Memory B cell (primary cell): ENCODE data around the gene APOOL.

ENCODE experiments used
- ATAC-seq: fragments of 150-1000 bp; cut with Tn5 transposase; 2 replicates; pipeline ENCODE4 v1.10.0; 2021; ENCODE audit warnings: low read depth, mild to moderate bottlenecking, moderate library complexity
- DNase-seq, 2 donors: peaks; one replicate each; pipeline ENCODE4 v3.0.0; 2022; ENCODE audit warnings: low spot score in 2 of 2
- H3K27ac Mint-ChIP-seq: one replicate; pipeline ENCODE4 v1.8.0; 2022; ENCODE audit warnings: mild to moderate bottlenecking, moderate library complexity, mixed read lengths
- H3K27me3 Mint-ChIP-seq: one replicate; pipeline ENCODE4 v1.8.0; 2022; ENCODE audit warnings: mixed read lengths
- H3K36me3 Mint-ChIP-seq: one replicate; pipeline ENCODE4 v1.8.0; 2022; ENCODE audit warnings: mild to moderate bottlenecking, mixed read lengths
- H3K4me1 Mint-ChIP-seq: one replicate; pipeline ENCODE4 v1.8.0; 2022; ENCODE audit warnings: mixed read lengths
- H3K4me3 Mint-ChIP-seq: one replicate; pipeline ENCODE4 v1.8.0; 2022; ENCODE audit warnings: mild to moderate bottlenecking, moderate library complexity, mixed read lengths
- H3K9me3 Mint-ChIP-seq: one replicate; pipeline ENCODE4 v1.8.0; 2022; ENCODE audit warnings: mixed read lengths

APOOL gene

DNA sequence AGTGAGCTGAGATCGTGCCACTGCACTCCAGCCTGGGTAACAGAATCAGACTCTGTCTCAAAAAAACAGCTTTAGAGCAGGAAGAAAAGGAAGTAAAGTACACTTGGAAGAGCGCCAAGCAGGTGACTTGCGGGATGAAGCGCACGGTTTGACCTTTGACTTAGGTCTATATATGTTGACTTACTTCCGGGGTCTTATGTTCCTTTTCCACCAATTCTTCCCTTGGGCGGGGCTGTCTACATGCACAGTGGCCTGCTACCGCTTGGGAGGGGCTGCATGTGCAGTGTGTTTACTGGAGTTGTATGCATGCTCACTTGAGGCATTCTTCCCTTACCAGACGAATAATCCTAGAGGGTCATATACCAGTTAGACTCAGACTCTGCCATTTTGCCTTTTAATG, 108.6 kb downstream of the APOOL start:
- ATAC-seq, result no peak
- peaks cover 2% of the 10 kb centered on the region for H3K4me1 Mint-ChIP-seq
- H3K4me3 Mint-ChIP-seq, result no peak overlapping the region

DNA sequence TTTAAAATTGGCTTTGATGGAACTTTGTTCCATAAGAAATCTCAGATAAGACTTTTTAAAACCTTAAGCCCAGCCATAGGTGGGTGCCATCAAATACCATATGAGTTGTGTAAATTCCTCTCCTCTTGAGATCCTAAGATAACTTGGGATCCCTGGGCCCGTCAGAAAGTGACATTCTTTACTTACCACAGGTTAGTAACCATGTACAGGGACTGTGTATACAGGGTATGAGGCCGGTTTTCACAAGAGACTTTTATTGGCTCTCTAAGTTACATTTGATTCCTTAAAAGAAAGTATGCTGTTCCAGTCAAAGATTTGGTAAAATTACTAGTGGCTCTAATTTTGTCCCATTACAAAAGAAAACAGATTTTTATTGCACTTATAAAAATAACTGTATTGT, 110.1 kb downstream of the APOOL start:
- peaks cover 2% of the 10 kb centered on the region for H3K4me1 Mint-ChIP-seq
- no peaks in the 10 kb centered on the region for H3K36me3 Mint-ChIP-seq
- H3K9me3 Mint-ChIP-seq, result no peaks in the 10 kb centered on the region
- H3K27ac Mint-ChIP-seq, result no peak overlapping the region
- DNase-seq (no peak), ATAC-seq (no peak)
- no peaks in the 10 kb centered on the region for H3K27me3 Mint-ChIP-seq
- no peak overlapping the region for H3K4me3 Mint-ChIP-seq

More for the DNA sequence above, 108.6 kb downstream of the APOOL start:
- H3K27me3 Mint-ChIP-seq, result no peaks in the 10 kb centered on the region
- no peaks in the 10 kb centered on the region for H3K9me3 Mint-ChIP-seq
- H3K36me3 Mint-ChIP-seq, result no peaks in the 10 kb centered on the region
- no peak for DNase-seq
- H3K27ac Mint-ChIP-seq, result no peak overlapping the region

DNA sequence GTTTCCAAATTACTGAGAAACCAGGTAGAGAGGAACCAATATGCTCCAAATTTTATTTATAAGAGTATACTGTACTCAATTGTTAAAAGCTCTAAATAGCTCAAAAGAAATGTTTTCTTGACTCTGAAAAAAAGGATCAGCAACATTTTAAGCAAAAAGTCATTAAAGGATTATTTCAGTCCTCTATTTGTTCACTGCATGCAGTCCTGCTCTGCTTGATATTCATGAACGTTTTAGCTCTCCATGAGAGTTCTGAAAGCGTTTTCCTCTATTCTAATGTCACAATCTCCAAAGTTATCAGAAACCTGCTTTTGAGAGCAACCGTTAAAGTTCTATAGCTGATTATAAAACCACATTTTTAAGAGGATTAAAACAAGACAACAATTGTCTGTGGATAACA, 110.5 kb downstream of the APOOL start:
- Mint-ChIP-seq H3K36me3 (no peaks in the 10 kb centered on the region), H3K4me3 (no peak overlapping the region), H3K27ac (no peak overlapping the region), H3K9me3 (no peaks in the 10 kb centered on the region), H3K4me1 (peaks cover 2% of the 10 kb centered on the region), H3K27me3 (no peaks in the 10 kb centered on the region)
- ATAC-seq (no peak), DNase-seq (no peak)

DNA sequence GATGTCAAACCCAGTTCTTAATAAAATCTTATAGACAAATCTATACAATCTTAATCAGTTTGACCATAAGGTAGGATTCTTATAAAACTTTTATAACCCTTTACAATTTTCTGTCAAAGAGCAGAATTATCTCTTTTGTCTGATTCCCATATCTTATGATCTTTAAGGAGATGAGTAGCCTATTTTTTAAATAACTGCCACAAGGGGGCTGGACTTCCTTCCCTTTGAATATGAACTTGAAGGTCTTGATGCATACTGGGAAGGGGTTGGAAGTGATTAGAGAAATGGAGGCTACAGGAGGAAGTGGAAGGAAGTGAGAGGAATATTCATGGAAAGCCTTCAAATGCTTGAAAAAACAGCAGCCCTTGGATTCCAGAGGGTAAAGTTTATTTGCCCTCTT, 111.1 kb downstream of the APOOL start:
- Mint-ChIP-seq H3K9me3 (no peaks in the 10 kb centered on the region), H3K4me3 (no peak overlapping the region), H3K27me3 (no peaks in the 10 kb centered on the region), H3K4me1 (peaks cover 2% of the 10 kb centered on the region), H3K36me3 (no peaks in the 10 kb centered on the region), H3K27ac (no peak overlapping the region)
- DNase-seq (no peak), ATAC-seq (no peak)

DNA sequence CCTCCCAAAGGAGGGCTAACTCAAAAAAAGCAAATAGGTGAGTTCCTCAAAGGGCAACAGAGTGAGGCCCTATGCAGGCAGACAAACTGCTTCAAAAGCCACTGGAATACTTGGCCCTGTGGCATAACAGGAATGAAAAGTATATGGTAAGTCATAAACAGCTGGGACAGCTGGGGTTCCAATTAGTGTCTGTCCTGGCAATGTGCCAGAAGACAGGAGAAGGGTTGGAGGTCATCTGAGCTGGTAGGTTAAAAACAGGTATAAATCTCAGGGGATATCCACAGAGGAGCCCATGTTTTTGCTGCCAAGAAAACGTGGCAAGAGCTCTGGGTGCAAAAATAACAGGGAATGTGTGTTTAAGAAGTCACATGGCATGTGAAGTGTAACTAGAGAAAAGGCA, 111.6 kb downstream of the APOOL start:
- Mint-ChIP-seq H3K27ac (no peak overlapping the region), H3K4me1 (peaks cover 2% of the 10 kb centered on the region), H3K4me3 (no peak overlapping the region), H3K9me3 (no peaks in the 10 kb centered on the region), H3K36me3 (no peaks in the 10 kb centered on the region), H3K27me3 (no peaks in the 10 kb centered on the region)
- ATAC-seq (no peak), DNase-seq (no peak)

DNA sequence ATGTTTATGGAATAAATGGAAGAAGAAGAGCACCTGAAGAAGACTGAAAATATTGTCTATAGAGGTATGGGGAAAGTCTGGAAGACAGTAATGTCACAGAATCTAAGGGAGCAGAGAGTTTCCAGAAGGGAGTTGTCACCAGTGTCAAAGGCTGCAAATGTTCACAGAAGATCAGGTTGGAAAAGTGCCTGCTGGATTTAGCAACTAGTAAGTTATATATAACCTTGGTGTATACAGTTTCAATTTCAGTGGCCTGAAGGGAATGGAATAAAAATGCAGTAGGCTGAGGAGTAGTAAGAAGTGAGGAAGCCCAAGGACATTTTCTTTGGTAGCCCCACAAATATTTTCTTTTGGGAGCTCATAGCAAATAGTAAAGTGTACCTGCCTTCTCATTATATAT, 132.7 kb downstream of the APOOL start:
- Mint-ChIP-seq H3K36me3 (no peaks in the 10 kb centered on the region), H3K4me1 (no peaks in the 10 kb centered on the region), H3K27ac (no peak overlapping the region), H3K9me3 (peaks cover 1% of the 10 kb centered on the region), H3K27me3 (peaks cover 2% of the 10 kb centered on the region), H3K4me3 (no peak overlapping the region)
- DNase-seq, result no peak
- ATAC-seq, result no peak

DNA sequence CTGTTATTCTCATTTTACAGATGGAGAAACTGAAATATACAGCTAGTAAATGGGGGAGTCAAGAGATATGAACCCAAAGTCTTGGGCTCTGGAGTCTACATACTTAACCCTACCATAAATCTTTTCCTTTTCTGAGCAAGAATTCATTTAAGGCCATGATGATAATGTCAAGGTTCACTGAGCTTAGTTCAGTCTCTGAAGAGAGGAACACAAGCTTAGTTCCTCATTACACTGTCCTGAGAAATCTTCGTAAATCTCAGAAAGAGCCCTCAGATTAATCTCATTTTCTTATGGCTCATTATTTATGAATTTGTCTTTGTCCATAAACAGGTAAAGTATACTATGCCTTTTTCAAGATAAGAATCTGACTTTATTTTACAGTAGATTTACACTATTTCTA, 135.7 kb downstream of the APOOL start:
- ATAC-seq (peak; percentile 61), DNase-seq (no peak)
- Mint-ChIP-seq H3K4me1 (no peaks in the 10 kb centered on the region), H3K4me3 (no peak overlapping the region), H3K9me3 (peaks cover 1% of the 10 kb centered on the region), H3K27ac (no peak overlapping the region), H3K27me3 (no peaks in the 10 kb centered on the region), H3K36me3 (no peaks in the 10 kb centered on the region)

DNA sequence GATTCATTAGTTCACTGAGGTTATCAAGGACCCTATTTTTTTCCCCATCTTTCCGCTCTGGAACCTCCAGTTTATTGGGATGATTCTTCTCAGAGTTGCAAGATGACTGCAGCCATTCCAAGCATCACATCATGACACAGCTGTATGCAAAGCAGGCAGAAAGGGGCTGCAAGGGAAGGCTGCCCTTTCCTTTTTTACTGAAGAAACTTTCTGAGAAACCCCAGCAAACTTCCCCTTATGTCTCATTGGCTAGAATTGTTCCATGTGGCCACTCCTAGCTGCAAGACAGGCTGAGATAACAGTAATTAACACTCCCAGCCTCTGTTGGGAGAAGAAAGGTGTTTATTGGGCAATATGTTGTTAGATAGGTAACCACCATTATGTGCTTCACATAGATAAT, 137.3 kb downstream of the APOOL start:
- DNase-seq (no peak), ATAC-seq (peak; percentile 58)
- Mint-ChIP-seq H3K9me3 (no peaks in the 10 kb centered on the region), H3K36me3 (no peaks in the 10 kb centered on the region), H3K27me3 (no peaks in the 10 kb centered on the region), H3K4me1 (no peaks in the 10 kb centered on the region), H3K4me3 (no peak overlapping the region), H3K27ac (no peak overlapping the region)
